GM18907 (cell line): ENCODE results near the gene ZMYND8.
"Not testable (repeated sequence)": the region's sequence is repeated elsewhere in the genome, so short reads cannot be mapped to it uniquely, and the experiment has no call there.

ENCODE experiments used
- ATAC-seq: cut with Tn5 transposase; IDR thresholded peaks from one replicate; pipeline ENCODE4 v1.9.1; 2021; ENCODE audit warnings: mild to moderate bottlenecking, moderate library complexity; ENCODE audit not compliant: unreplicated experiment

The ZMYND8 gene

DNA sequence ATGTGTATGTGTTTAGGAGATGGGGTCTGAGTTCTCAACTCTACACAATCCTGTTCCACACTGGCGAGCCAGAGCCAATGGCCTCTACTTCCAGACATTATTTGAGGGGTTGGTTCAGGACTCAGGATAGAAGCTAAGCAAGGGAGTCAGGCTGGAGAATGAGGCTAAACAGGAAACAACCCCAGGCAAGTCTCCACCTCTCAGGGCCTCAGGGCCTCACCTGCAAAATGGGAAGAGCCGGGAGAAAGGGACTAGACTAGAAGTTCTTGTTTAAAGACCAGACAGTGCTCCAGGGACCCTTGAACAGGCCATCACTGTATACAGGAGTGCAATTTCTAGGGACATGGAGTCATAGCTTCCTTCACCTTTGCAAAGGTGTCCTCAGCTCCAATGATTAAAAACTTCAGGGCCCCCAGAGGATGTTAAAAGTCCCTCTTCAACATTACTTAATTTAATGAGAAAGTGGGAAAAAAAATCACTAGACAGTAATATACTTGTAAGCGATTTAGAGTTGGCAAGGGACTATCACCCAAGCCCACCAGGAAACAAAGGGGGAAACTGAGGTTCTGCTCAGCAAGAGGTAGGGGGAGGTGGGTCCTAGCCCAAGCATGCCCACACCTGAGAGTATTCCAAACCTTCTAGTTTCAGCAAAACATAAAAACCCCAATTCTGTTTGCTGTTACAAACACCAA is 41.7 kb downstream of the ZMYND8 start:
- ATAC-seq = no peak

DNA sequence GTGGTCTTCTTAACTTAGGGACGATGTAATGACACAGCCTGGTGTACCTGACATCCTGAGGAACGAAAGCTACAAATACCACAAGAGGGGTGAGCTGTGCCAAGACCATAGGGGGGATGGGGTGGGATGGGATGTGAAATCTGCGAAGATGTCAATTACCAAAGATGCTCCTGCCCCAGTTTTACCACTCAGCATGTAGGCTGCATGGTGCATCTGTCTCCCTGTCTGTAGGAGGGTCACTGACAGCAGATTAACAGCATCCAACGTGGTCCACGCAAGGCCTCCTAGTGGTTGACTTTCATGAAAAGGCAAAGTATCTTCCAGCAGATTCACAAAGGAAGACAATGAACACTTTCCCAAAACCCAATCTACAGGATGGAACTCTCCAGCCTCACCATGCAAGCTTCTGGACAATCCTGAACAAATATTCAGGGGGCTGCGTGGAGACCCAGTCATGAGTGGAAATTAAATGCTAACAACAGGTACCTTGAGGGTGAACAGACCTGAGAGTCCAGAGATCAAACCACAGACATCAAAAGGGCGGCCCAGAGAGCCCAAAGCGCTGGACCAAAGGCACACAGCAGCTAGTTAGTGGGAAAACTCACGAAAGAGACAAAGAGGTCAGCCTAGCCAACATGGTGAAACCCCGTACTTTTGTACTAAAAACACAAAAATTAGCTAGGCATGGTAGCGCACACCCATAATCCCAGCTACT is 44.4 kb downstream of the ZMYND8 start:
- no peak for ATAC-seq

GRCh38 chr20:47311211-47311610 is 45.3 kb downstream of the ZMYND8 start:
- no peak for ATAC-seq

DNA sequence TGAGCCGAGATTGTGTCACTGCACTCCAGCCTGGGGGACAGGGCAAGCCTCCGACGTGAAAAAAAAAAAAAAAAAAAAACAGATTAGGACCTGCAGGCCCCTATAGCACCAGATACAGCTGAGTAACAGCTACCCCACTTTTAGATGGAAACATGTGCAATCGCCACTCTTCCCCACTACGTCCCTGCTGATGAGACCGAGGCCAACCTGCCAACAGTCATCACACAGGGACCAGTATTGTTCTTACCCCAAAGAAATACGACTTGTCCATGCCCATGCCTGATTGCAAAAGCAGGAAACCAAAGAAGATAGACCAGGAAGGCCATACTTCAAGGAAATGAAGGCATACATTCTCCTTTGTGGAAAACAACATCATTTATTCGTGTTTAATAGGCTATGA is 45.8 kb downstream of the ZMYND8 start:
- no peak for ATAC-seq

DNA sequence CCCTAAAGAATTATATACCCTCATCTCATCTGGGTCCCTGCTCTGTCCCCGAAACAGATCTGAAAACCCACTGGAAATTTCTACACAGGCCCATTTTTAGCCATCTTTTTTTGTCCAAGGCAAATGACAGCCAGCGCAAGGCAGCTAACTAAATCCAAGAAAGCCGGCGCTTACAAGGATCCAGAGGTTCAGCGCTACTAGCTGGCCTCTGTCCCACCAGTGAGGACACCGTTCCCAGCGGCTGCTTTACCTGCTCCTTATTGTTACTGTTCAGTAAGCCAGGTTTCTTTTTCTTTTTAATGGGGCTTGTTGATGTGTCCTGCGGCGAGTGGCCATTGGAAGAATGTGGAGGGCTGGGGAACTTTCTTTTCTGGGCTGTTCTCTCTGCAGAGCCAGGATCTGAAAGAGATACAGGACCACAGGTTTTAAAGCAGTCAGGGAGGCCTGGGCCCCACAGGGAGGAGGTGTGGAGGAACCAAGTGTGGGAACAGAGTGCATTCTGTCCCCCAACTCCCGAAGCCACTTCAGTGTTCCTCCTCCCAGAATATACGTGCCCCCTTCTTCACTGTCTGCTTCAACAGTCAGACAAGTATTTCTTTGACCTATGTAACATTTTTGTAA is 46.6 kb downstream of the ZMYND8 start:
- ATAC-seq = no peak

GRCh38 chr20:47309394-47309793 is 47.1 kb downstream of the ZMYND8 start:
- no peak for ATAC-seq

DNA sequence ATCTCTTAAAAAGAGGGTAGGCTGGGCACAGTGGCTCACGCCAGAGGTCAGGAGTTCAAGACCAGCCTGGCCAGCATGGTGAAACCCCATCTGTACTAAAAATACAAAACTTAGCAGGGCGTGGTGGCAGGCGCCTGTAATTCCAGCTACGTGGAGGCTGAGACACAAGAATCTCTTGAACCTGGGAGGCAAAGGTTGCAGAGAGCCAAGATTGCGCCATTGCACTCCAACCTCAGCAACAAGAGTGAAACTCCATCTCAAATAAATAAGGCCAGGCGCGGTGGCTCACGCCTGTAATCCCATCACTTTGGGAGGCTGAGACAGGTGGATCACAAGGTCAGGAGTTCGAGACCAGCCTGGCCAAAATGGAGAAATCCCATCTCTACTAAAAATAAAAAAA is 48.9 kb downstream of the ZMYND8 start:
- ATAC-seq = not testable (repeated sequence)

- ATAC-seq = no peak
These were observed 49.6 kb downstream of the ZMYND8 start for GRCh38 chr20:47306755-47307370.

DNA sequence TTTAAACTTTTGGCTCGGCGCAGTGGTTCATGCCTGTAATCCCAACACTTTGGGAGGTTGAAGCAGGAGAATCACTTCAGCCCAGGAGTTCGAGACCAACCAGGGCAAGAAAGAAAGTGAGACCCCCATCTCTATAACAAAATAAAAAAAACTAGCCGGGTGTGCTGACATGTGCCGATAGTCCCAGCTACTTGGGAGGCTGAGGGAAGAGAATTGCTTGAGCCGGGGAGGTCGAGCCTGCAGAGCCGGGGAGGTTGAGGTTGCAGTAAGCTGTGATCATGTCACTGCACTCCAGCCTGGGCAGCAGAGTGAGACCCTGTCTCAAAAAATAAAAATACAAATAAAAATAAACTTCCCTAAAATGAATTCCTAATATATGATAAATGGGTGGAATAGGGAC is 50.4 kb downstream of the ZMYND8 start:
- no peak for ATAC-seq

- ATAC-seq = no peak
These were observed 50.8 kb downstream of the ZMYND8 start for GRCh38 chr20:47305667-47306066.

DNA sequence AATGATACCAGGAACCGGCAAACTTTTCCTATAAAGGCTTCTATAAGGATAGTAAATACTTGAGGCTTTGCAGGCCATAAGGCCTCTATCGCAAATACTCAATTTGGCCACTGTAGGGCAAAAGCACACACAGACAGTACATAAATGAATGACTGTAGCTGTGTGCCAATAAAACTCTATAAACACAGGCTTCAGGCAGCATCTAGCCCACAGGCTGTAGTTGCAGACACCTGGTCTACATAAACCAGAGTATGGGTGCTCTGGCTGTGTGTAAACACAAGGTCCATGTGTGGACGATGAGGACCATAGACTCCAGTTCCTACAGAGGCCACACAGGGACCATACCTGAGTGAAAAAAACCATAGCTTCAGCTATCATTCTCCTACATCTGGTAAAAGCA is 52.2 kb downstream of the ZMYND8 start:
- ATAC-seq = no peak

- ATAC-seq = no peak
These were observed 52.8 kb downstream of the ZMYND8 start for GRCh38 chr20:47303736-47304135.

GRCh38 chr20:47300071-47300470 is 56.4 kb downstream of the ZMYND8 start:
- no peak for ATAC-seq

GRCh38 chr20:47298624-47299023 is 57.9 kb downstream of the ZMYND8 start:
- no peak for ATAC-seq

DNA sequence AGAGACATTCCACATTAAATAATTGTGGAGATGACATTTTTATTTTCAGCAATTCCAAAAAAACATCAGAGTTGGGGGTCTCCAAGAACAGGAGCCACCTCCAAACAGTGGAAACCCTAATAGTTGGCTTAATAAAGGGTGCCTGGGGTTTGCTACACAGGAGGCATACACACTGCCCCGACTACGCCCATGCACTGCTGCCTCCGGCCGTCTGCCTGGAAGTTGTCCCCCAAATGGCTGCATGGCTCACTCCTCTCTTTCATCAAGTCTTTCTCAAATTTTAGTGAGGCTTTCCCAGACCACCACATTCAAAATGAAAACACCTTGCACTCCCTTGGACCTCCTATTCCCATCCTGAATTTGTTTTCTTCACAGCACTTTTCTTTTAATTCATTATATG is 58.8 kb downstream of the ZMYND8 start:
- no peak for ATAC-seq

DNA sequence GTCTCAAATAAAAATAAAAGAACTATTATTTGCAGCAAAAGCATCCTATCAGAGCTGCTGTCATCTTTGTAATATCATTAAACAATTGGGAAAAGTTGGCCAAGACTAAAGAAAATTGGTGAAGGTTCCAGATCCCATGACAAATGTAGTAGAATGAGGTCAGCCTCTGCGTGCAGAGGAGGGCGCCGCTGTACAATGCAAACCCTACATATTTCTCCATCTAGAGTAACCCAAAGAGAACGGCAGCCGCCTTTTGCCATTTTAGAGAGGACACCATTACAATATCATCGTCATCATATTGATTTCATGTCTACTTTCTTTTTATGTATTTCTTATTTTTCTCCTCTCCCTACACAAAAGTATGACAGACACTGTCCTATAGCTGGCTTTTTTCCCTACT is 59.5 kb downstream of the ZMYND8 start:
- ATAC-seq = no peak

GRCh38 chr20:47295921-47296426 is 60.5 kb downstream of the ZMYND8 start:
- no peak for ATAC-seq

DNA sequence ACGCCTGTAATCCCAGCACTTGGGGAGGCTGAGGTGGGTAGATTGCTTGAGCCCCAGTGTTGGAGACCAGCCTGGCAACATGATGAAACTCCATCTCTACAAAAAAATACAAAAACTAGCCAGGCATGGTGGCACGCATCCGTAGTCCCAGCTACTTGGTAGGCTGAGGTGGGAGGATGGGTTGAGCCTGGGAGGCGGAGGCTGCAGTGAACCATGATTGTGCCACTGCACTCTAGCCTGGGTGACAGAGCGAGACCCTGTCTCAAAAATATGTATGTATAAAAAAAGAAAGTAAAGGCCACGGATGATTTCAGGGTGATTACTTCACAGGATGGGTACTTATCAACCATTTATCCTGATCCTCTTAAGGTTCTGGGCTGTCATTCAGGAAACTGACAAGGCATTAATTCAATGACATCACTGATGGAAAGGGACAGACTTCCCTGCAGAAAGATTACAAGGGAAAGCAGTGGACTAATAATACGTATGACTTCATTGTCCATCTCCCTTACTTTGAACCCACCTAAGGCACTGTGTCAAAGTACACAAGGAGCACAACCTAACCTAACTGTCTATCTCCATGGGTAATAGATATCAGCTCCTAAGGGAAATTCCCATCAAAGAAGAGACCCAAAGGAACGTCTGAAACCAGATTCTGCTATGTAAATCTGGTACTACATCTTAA is 61.2 kb downstream of the ZMYND8 start:
- no peak for ATAC-seq

DNA sequence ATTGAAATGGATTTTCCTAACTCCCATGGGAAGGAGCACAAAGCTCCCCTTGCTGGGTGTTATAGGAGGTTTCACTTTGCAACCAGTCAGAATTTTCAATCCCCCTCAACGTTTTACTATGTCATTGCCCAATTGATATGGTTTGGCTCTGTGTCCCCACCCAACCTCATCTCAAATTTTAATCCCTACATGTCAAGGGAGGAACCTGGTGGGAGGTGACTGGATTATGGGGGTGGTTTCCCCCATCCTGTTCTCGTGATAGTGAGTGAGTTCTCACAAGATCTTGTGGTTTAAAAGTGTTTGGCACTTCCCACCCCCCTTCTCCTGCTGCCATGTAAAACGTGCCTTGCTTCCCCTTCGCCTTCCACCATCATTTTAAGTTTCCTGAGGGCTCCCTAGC is 62.9 kb downstream of the ZMYND8 start:
- no peak for ATAC-seq

DNA sequence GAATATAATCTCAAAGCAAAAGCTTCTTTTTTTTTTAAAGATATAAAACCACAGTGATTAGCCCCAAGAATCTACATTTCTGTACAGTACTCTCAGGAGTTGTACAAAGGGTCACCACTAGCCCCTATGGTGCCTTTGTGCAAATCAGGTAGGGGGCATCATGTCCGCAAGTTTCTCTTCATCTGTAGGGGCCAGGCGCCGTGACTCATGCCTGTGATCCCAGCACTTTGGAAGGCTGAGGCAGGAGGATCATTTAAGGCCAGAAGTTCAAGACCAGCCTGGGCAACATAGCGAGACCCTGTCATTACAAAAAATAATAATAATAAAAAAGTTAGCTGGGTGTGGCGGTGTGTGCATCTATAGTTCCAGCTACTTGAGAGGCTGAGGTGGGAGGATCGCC is 63.9 kb downstream of the ZMYND8 start:
- ATAC-seq = no peak
